K562 (cell line): ENCODE data around the gene ZNF432. TPM values are rescaled to one million over a fixed set of nuclear protein-coding genes. Genes with fewer than 3 reads are reported as not detected.

ENCODE experiments used
- ATAC-seq: fragments of 200-7000 bp; cut with Tn5 transposase; 3 replicates; pipeline ENCODE4 v1.9.1; 2020; ENCODE audit warnings: moderate library complexity
- BruUV-seq: library from RNA; stranded (reverse); fragments of 400-500 nt; replicated peaks from 2 replicates; lab custom pipeline; 2021; lab: Mats Ljungman, UMichigan
- CTCF ChIA-PET: fragments of 300-600 bp; formaldehyde crosslinking; extraction: SDS; loops from one replicate; lab custom pipeline; 2021; ENCODE audit warnings: low intra/inter-chr PET ratio; lab: Yijun Ruan, JAX
- POLR2A ChIA-PET: fragments of 300-600, 350-650 bp; sonication (Branson Sonifier 250); formaldehyde crosslinking; extraction: SDS; loops from one replicate; lab custom pipeline; 2021; ENCODE audit warnings: antibody characterized with exemption, inconsistent platforms; lab: Yijun Ruan, JAX
- DNase-seq, 4 experiments: peaks; one replicate each; pipeline versions ENCODE4 v3.0.0 to v3.0.0-alpha.2; 2011 to 2018; ENCODE audit warnings: low spot score in 3 of 4, mixed read lengths in 3 of 4; ENCODE audit errors: extremely low read depth in 1 of 4
- FAIRE-seq: peaks from 2 replicates; lab custom pipeline; 2011; peaks lifted over from hg19 to GRCh38; lab: Jason Lieb, UNC
- H2AFZ ChIP-seq: 2 replicates; pipeline ENCODE4 v1.6.0; 2011; ENCODE audit warnings: low read depth, low read length, control low read depth, inconsistent platforms
- H3K27ac ChIP-seq: fragments of 200-600 bp; 3 replicates; pipeline ENCODE4 v1.8.0; 2011; ENCODE audit warnings: low read depth, mild to moderate bottlenecking, control low read depth, inconsistent platforms, low read length, moderate library complexity, mixed read lengths; ENCODE audit errors: extremely low read depth
- H3K27me3 ChIP-seq, 2 experiments: fragments of 300-600 bp in 1 of 2; 2 replicates in 1 of 2; 3 replicates in 1 of 2; pipeline versions ENCODE4 v1.6.0 to v1.8.0; 2011; ENCODE audit warnings: inconsistent platforms in 2 of 2, low read length in 2 of 2, mild to moderate bottlenecking in 1 of 2, mixed read lengths in 1 of 2, moderate library complexity in 1 of 2; ENCODE audit not compliant: control insufficient read depth in 2 of 2, insufficient read depth in 2 of 2
- H3K36me3 ChIP-seq: fragments of 300-600 bp; 3 replicates; pipeline ENCODE4 v1.8.0; 2011; ENCODE audit warnings: mild to moderate bottlenecking, low read length, inconsistent platforms; ENCODE audit not compliant: control insufficient read depth, insufficient read depth
- H3K4me1 ChIP-seq, 2 experiments: fragments of 200-600 bp in 1 of 2; replicated peaks in 1 of 2; 2 replicates in 1 of 2; 3 replicates in 1 of 2; pipeline versions ENCODE4 v1.5.1 to v1.8.0; 2011; ENCODE audit warnings: inconsistent platforms in 2 of 2, low read length in 2 of 2, mild to moderate bottlenecking in 1 of 2, mixed read lengths in 1 of 2, moderate library complexity in 1 of 2; ENCODE audit not compliant: control insufficient read depth in 2 of 2, insufficient read depth in 2 of 2
- H3K4me2 ChIP-seq: 2 replicates; pipeline ENCODE4 v1.6.1; 2011; ENCODE audit warnings: low read length, control low read depth, inconsistent platforms, mixed read lengths; ENCODE audit not compliant: insufficient read depth
- H3K4me3 ChIP-seq: fragments of 200-600 bp; sonication (generic), shearing (Covaris generic); 2 replicates; pipeline ENCODE4 v1.5.1; 2016; ENCODE audit warnings: control low read depth, inconsistent platforms
- H3K79me2 ChIP-seq: fragments of 200-600 bp; 3 replicates; pipeline ENCODE4 v1.8.0; 2011; ENCODE audit warnings: low read length, inconsistent platforms; ENCODE audit not compliant: control insufficient read depth, insufficient read depth
- H3K9ac ChIP-seq, 2 experiments: 2 replicates each; pipeline versions ENCODE4 v1.6.0 to v1.6.1; 2011; ENCODE audit warnings: low read depth in 2 of 2, low read length in 2 of 2, control low read depth in 1 of 2, inconsistent platforms in 1 of 2, mild to moderate bottlenecking in 1 of 2, mixed read lengths in 1 of 2; ENCODE audit not compliant: insufficient read depth in 1 of 2
- H3K9me1 ChIP-seq: one replicate; pipeline ENCODE4 v1.6.0; 2011; ENCODE audit warnings: inconsistent platforms, mild to moderate bottlenecking, low read length, moderate library complexity; ENCODE audit not compliant: control insufficient read depth, insufficient read depth
- H3K9me3 ChIP-seq: replicated peaks from 2 replicates; pipeline ENCODE4 v1.5.1; 2011; ENCODE audit warnings: low read depth, low read length, inconsistent platforms; ENCODE audit not compliant: control insufficient read depth, insufficient read depth
- H4K20me1 ChIP-seq: replicated peaks from 2 replicates; pipeline ENCODE4 v1.6.1; 2011; ENCODE audit warnings: low read length, inconsistent platforms, mixed read lengths; ENCODE audit not compliant: control insufficient read depth, insufficient read depth
- ARID2 ChIP-seq: fragments of 450-650 bp; IDR thresholded peaks from 2 replicates; pipeline ENCODE4 v1.6.1; 2017; ENCODE audit warnings: antibody characterized with exemption, mild to moderate bottlenecking
- HCFC1 ChIP-seq: IDR thresholded peaks from 2 replicates; pipeline ENCODE4 v1.6.1; 2012; ENCODE audit warnings: low read depth, low read length, improper control_type of control experiment
- HEY1 ChIP-seq: fragments of 250-450 bp; sonication (Bioruptor Pico); IDR thresholded peaks from 2 replicates; pipeline ENCODE4 v1.5.0; 2020; ENCODE audit warnings: mild to moderate bottlenecking, moderate library complexity, borderline replicate concordance
- KAT8 ChIP-seq: fragments of 450-650 bp; IDR thresholded peaks from 2 replicates; pipeline ENCODE4 v1.6.1; 2016; ENCODE audit warnings: low read depth, mild to moderate bottlenecking
- KDM5B ChIP-seq: fragments of 200-600 bp; sonication (generic); IDR thresholded peaks from 2 replicates; pipeline ENCODE4 v1.6.1; 2012; ENCODE audit warnings: low read depth, mild to moderate bottlenecking, moderate library complexity, low read length, control low read depth, inconsistent platforms; ENCODE audit not compliant: insufficient replicate concordance
- LARP7 ChIP-seq: fragments of 450-650 bp; IDR thresholded peaks from 2 replicates; pipeline ENCODE4 v1.6.1; 2016
- PHF20 ChIP-seq: fragments of 450-650 bp; IDR thresholded peaks from 2 replicates; pipeline ENCODE4 v1.6.1; 2018; ENCODE audit not compliant: partially characterized antibody
- TEAD2 ChIP-seq: fragments of 450-650 bp; IDR thresholded peaks from 2 replicates; pipeline ENCODE4 v1.6.1; 2016; ENCODE audit warnings: missing genetic modification characterization, control low read depth, missing compliant biosample characterization
- TRIM24 ChIP-seq, 2 experiments: fragments of 450-650 bp; IDR thresholded peaks; 2 replicates each; pipeline ENCODE4 v1.6.1; 2016
- ZNF316 ChIP-seq: fragments of 450-650 bp; IDR thresholded peaks from 2 replicates; pipeline ENCODE4 v1.6.1; 2016
- WGBS: fragments of 100-300 bp; shearing (Covaris generic); methylation state at CpG from one replicate; pipeline ENCODE4 v1.1.6; 2016; ENCODE audit warnings: low coverage, mixed read lengths; ENCODE audit not compliant: insufficient coverage; ENCODE audit errors: missing lambda C conversion rate; 5-methylcytosine and 5-hydroxymethylcytosine counted together
- in situ Hi-C: fragments of 300-500 bp; cut with MboI; formaldehyde crosslinking; loops from 4 replicates; pipeline ENCODE4 v1.15.0; 2018; ENCODE audit warnings: inconsistent platforms, mixed read lengths
- intact Hi-C: fragments of 100-400 bp; cut with micrococcal nuclease; formaldehyde crosslinking; loops from 2 replicates; pipeline ENCODE4 v1.14.2; 2022
- polyA plus RNA-seq, 8 experiments: library from polyadenylated mRNA; depleted of rRNA in 4 of 8; stranded (reverse) in 5 of 8; unstranded in 3 of 8; fragments of >200 nt; fragmentation: Nextera tagmentation in 2 of 8; fragmentation: Illumina TruSeq in 1 of 8; extraction: Ambion mirVana in 2 of 8; extraction: Trizol in 1 of 8; gene quantifications; 2 replicates each; pipeline versions ENCODE4 v1.2.1 to v1.2.3, GENCODE V29; 2011 to 2014; ENCODE audit warnings: inconsistent platforms in 1 of 8, missing spikeins in 1 of 8
- total RNA-seq, 7 experiments: library from RNA; depleted of rRNA in 6 of 7; stranded (reverse); fragments of >200 nt in 6 of 7; fragmentation: Illumina TruSeq in 2 of 7; extraction: Trizol in 2 of 7; gene quantifications; 2 replicates each; pipeline versions ENCODE4 v1.2.1 to v1.2.3, GENCODE V29; 2011 to 2021; ENCODE audit warnings: low replicate concordance in 1 of 7
- TF ChIP-seq, protein P1 (sequence below): fragments of 250-450 bp; sonication (Bioruptor Pico); IDR thresholded peaks from 2 replicates; pipeline ENCODE4 v1.5.0; 2021; ENCODE audit warnings: mild to moderate bottlenecking, borderline replicate concordance
- TF ChIP-seq, protein P2 (sequence below): IDR thresholded peaks from 2 replicates; pipeline ENCODE4 v1.6.1; 2016; ENCODE audit warnings: missing genetic modification characterization, missing compliant biosample characterization
- TF ChIP-seq, protein P3 (sequence below), 2 experiments: fragments of 450-650 bp; IDR thresholded peaks; 2 replicates each; pipeline ENCODE4 v1.6.1; 2016
- TF ChIP-seq, protein P4 (sequence below): IDR thresholded peaks from 2 replicates; pipeline ENCODE4 v1.6.1; 2012; ENCODE audit warnings: low read depth, low read length, improper control_type of control experiment, borderline replicate concordance

ZNF432 gene
- total and polyA plus RNA-seq, 9 of the 15 experiments (the other 6 are each of a cell fraction or from before 2014, with no cell fraction given), result 2.6 to 6.8 (median 4.0) TPM

DNA sequence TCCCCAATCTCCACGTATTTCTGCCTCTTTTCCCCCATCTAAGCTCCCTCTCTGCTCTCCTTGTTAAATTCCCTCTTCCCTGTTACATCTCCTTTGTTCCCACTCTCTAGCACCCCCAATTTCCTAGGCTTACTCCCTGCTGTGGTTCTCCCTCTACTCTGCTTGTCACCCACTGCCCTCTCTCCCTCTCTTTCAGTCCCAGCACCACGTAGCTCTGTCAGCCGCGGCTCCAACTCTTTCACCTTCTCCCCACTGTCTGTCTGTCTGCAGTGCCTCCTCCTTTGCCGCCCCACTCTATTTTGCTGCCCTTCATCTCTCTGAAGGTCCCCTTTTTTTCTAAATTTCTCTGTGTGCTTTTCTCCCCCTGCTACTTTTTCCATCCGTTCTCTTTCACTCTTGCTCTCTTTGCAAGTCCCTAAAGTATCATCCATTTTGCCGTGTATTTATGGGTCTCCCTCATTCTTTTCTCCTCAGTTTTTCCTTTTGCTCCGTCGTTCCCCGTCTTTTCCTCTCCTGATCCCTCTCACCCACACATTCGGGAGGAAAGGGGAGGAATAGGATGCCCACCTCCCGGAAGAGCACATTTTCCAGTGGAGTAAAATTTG lies 46.0 kb upstream of the ZNF432 start:
- ChIA-PET POLR2A (interaction anchor here (0.5 to 2.0 kb wide), 7 partner anchors 9 to 566 kb away, joined by 3 to 6 read pairs (median 5); partner anchors contain the start of gene ZNF432), CTCF (no interaction called here)
- Histone ChIP-seq H3K4me1 (peaks cover 3 to 4% of the 10 kb centered on the region in 2 experiments; a peak in 3 of 5 replicates), H3K79me2 (peaks cover 38% of the 10 kb centered on the region), H3K27me3 (no peaks in the 10 kb centered on the region), H4K20me1 (no peaks in the 10 kb centered on the region), H3K9ac (peak overlapping the region; percentile 90 to 99), H3K9me1 (no peaks in the 10 kb centered on the region), H3K36me3 (peaks cover 28% of the 10 kb centered on the region; the same call in 2 of the 3 replicates), H3K9me3 (peaks cover 26% of the 10 kb centered on the region), H3K27ac (peak overlapping the region; percentile 84; the same call in 2 of the 3 replicates), H2AFZ (peak overlapping the region; percentile 87), H3K4me3 (peak overlapping the region; percentile 67), H3K4me2 (peak overlapping the region; percentile 95)
- no peak for FAIRE-seq
- ATAC-seq, result peak; percentile 65
- intact Hi-C loops (no loop called here), in situ Hi-C loops (no loop called here)
- no TSS peak for BruUV-seq
- 2% methylated on average over 7 of the region's 12 CpGs for WGBS
- DNase-seq, result peak in 1 of 4 experiments; percentile 18
- TF ChIP-seq, protein P1, sequence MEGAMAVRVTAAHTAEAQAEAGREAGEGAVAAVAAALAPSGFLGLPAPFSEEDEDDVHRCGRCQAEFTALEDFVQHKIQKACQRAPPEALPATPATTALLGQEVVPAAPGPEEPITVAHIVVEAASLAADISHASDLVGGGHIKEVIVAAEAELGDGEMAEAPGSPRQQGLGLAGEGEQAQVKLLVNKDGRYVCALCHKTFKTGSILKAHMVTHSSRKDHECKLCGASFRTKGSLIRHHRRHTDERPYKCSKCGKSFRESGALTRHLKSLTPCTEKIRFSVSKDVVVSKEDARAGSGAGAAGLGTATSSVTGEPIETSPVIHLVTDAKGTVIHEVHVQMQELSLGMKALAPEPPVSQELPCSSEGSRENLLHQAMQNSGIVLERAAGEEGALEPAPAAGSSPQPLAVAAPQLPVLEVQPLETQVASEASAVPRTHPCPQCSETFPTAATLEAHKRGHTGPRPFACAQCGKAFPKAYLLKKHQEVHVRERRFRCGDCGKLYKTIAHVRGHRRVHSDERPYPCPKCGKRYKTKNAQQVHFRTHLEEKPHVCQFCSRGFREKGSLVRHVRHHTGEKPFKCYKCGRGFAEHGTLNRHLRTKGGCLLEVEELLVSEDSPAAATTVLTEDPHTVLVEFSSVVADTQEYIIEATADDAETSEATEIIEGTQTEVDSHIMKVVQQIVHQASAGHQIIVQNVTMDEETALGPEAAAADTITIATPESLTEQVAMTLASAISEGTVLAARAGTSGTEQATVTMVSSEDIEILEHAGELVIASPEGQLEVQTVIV (CRISPR knock-in tag), result no peak
- TF ChIP-seq TRIM24 (IDR thresholded peaks at IDR 0.05) (peak in 1 of 2 experiments; percentile 15; a peak in 1 of 4 replicates), LARP7 (peak; percentile 64; the same call in 1 of the 2 replicates), HCFC1 (no peak), ZNF316 (no peak), KDM5B (peak; percentile 5), TEAD2 (tag) (no peak), KAT8 (no peak), HEY1 (CRISPR knock-in tag) (no peak), PHF20 (peak; percentile 11), ARID2 (0 out of 2 replicates have a peak, but pooled peaks have one; percentile 13)
- TF ChIP-seq, protein P2, sequence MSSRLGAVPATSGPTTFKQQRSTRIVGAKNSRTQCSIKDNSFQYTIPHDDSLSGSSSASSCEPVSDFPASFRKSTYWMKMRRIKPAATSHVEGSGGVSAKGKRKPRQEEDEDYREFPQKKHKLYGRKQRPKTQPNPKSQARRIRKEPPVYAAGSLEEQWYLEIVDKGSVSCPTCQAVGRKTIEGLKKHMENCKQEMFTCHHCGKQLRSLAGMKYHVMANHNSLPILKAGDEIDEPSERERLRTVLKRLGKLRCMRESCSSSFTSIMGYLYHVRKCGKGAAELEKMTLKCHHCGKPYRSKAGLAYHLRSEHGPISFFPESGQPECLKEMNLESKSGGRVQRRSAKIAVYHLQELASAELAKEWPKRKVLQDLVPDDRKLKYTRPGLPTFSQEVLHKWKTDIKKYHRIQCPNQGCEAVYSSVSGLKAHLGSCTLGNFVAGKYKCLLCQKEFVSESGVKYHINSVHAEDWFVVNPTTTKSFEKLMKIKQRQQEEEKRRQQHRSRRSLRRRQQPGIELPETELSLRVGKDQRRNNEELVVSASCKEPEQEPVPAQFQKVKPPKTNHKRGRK, result 0 out of 2 replicates have a peak, but pooled peaks have one; percentile 18
- TF ChIP-seq, protein P3, sequence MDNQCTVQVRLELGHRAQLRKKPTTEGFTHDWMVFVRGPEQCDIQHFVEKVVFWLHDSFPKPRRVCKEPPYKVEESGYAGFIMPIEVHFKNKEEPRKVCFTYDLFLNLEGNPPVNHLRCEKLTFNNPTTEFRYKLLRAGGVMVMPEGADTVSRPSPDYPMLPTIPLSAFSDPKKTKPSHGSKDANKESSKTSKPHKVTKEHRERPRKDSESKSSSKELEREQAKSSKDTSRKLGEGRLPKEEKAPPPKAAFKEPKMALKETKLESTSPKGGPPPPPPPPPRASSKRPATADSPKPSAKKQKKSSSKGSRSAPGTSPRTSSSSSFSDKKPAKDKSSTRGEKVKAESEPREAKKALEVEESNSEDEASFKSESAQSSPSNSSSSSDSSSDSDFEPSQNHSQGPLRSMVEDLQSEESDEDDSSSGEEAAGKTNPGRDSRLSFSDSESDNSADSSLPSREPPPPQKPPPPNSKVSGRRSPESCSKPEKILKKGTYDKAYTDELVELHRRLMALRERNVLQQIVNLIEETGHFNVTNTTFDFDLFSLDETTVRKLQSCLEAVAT (IDR thresholded peaks at IDR 0.05), result 0 out of 4 replicates have a peak, but pooled peaks of 1 of the 2 experiments have one; percentile 48
- TF ChIP-seq, protein P4, sequence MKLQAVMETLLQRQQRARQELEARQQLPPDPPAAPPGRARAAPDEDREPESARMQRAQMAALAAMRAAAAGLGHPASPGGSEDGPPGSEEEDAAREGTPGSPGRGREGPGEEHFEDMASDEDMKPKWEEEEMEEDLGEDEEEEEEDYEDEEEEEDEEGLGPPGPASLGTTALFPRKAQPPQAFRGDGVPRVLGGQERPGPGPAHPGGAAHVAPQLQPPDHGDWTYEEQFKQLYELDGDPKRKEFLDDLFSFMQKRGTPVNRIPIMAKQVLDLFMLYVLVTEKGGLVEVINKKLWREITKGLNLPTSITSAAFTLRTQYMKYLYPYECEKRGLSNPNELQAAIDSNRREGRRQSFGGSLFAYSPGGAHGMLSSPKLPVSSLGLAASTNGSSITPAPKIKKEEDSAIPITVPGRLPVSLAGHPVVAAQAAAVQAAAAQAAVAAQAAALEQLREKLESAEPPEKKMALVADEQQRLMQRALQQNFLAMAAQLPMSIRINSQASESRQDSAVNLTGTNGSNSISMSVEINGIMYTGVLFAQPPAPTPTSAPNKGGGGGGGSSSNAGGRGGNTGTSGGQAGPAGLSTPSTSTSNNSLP, result no peak
